SH-SY5Y (cell line): ENCODE results near the gene ABTB2.

Experiments
- GATA2 ChIP-seq: IDR thresholded peaks from 2 replicates; pipeline ENCODE4 v1.6.1; 2011; ENCODE audit warnings: mild to moderate bottlenecking, low read depth, low read length
- GATA3 ChIP-seq: IDR thresholded peaks from 2 replicates; pipeline ENCODE4 v1.6.1; 2011; ENCODE audit warnings: low read depth, mild to moderate bottlenecking, low read length, moderate library complexity

Gene ABTB2

DNA sequence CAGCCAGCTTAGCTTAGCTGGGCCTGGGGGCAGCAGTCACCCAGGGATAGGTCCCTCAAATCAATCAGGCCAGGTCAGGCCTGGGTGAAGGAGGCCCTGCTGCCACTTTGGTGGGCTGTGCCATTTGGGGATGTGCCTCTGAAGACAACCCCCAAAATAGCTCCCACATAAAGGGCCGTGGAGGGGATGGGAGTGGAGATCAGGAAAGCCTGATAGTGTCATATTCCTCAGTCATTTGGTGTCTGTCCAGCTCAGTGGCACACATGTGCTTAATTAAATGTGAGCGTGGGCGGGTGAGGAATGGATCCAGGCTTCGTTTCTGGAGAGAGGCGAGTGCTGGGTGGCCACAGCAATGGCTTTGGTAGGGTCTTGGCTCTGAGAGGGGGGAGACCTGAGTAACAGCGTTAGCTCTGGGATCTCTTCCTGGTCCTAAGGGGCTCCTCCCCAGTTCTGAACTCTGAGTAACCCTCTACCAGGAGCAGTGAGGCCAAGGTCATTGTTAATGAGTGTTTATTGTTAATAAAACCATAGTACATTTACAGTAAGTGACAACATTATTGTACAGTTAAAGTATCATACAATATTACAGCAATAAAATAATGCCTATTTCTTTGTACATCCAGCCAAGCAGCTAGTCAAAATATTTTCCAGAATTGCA, 207.2 kb downstream of the ABTB2 start:
- TF ChIP-seq GATA3 (no peak), GATA2 (peak; percentile 86)

DNA sequence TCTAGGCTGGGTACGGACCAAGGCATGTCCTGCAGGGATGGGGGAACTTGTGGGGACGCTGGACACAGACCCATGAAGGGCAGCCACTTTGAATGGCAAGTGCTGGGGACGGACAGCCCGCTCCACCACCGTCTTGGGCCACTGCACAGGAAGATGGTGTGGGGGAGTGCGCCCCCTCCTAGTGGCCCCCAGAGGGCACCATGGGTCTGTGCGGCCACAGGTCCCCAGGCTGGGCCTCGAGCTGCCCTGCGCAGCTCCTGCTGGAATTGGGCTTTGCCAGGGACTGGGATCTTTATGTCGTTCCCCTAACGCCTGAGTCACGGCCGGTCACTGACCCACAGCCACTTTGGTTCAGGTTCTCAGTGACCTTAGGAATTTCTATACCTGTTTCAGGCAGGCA, 208.0 kb downstream of the ABTB2 start:
- TF ChIP-seq GATA2 (no peak), GATA3 (no peak)

GRCh38 chr11:34149274-34149673, 208.5 kb downstream of the ABTB2 start:
- TF ChIP-seq GATA3 (no peak), GATA2 (no peak)

GRCh38 chr11:34148504-34149165, 209.2 kb downstream of the ABTB2 start:
- TF ChIP-seq GATA3 (no peak), GATA2 (no peak)

DNA sequence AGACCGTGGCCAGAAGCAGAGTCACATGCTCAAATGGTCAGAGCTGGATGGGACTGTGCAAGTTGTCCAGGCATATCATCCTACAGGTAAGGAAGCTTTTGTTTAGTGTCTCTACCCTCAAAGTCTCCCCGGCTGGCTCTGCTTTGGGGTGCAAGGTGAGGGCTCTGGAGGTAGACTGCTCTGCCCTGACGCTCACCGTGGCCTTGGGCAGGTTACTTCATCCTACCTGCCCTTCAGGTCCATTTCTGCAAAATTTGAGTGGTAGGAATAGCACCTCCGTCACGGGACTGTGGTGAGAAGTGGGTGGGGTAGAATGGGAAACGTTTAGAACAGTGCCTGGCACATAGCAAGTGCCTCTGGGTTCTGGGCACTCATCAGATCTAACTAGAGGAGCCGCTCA, 210.2 kb downstream of the ABTB2 start:
- no peak for TF ChIP-seq GATA2
- TF ChIP-seq GATA3 = no peak

GRCh38 chr11:34146866-34147265, 210.9 kb downstream of the ABTB2 start:
- TF ChIP-seq GATA3 = no peak
- no peak for TF ChIP-seq GATA2

- TF ChIP-seq GATA2 = no peak
- TF ChIP-seq GATA3 = no peak
Observed at GRCh38 chr11:34146411-34146810, 211.4 kb downstream of the ABTB2 start.

DNA sequence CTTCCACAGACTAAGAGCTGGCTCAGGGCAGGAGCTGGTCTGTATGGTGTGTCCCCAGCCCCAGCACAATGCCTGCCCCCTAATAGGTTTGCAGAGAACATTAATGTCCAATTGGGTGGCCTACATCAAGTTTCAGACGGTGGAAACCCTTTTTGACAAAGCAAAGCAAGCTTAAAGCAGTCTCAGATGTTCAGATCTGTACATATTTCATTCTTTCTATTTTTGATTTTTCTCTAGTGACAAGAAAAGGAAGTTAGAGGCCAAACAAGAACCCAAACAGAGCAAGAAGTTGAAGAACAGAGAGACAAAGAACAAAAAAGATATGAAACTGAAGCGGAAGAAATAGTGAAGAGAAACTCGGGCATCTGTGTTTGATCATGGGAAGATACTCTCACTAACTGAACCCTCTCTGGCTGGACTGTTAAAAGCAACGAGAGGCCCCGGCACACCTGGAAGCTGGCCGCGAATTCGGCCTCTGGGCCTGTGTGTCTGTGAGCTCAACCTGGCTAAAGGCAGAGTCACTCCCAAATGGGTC, 211.9 kb downstream of the ABTB2 start:
- no peak for TF ChIP-seq GATA3
- no peak for TF ChIP-seq GATA2

DNA sequence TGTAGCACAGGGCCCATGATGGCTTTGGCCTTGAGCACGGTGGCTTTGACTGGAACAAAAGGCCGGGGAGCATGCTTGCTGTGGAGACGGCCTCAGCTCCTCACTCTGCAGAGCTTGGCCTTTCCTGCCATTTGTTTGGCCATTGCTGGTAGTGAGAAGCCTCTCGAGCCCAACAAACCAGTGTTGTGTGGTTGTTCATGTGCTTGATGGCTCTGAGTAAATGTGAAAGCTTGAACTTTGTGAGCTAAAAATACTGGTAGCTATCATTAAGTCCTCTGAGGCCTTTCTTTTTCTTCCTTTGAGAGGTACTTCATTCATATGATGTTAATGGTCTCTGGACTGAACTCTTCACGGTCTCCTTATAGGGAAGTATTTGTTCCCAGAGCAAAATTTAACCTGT, 212.7 kb downstream of the ABTB2 start:
- TF ChIP-seq GATA2 (no peak), GATA3 (no peak)

GRCh38 chr11:34143048-34143447, 214.8 kb downstream of the ABTB2 start:
- no peak for TF ChIP-seq GATA3
- no peak for TF ChIP-seq GATA2

- TF ChIP-seq GATA3 = no peak
Observed at GRCh38 chr11:34140149-34140548, 217.7 kb downstream of the ABTB2 start.

GRCh38 chr11:34139346-34139745, 218.5 kb downstream of the ABTB2 start:
- no peak for TF ChIP-seq GATA3
- TF ChIP-seq GATA2 = no peak

- TF ChIP-seq GATA3 (no peak), GATA2 (no peak)
Observed at GRCh38 chr11:34136420-34136819, 221.4 kb downstream of the ABTB2 start.

DNA sequence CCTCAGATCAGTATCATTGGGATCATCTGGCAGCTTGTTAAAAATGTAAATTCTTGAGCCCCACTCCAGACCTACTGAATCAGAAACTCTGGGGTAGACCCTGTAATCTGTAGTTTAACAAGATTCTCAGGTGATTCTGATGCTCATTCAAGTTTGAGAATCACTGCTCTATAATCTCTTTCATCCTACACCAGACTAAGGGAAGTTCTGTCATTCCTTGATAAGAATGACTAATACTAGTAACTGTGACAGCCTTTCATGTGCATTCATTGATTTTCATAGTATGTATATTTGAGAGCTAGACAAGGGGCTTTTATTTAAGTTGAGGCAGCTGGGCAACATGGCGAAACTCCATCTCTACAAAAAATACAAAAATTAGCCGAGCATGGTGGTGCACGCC, 222.4 kb downstream of the ABTB2 start:
- TF ChIP-seq GATA2 (no peak), GATA3 (no peak)

GRCh38 chr11:34134765-34135164, 223.0 kb downstream of the ABTB2 start:
- TF ChIP-seq GATA2 (no peak), GATA3 (no peak)
